CD4-positive, CD25-positive, alpha-beta regulatory T cell (primary cell): ENCODE data around the gene LRMDA. TPM values are rescaled to one million over a fixed set of nuclear protein-coding genes. Genes with fewer than 3 reads are reported as not detected.

Experiments used
- ATAC-seq, 2 donors: fragments of 150-1000 bp; cut with Tn5 transposase; one replicate each; pipeline ENCODE4 v1.10.0; 2021; ENCODE audit warnings: low read depth in 2 of 2, moderate number of reproducible peaks in 2 of 2, moderate library complexity in 1 of 2
- DNase-seq, 3 donors: peaks; one replicate each; pipeline versions ENCODE4 v3.0.0 to v3.0.0-alpha.2; 2012 to 2022; ENCODE audit warnings: mixed read lengths in 1 of 3
- H3K27ac ChIP-seq: one replicate; pipeline ENCODE4 v1.7.0; 2013; ENCODE audit warnings: mild to moderate bottlenecking, low read length; ENCODE audit not compliant: insufficient read depth, poor library complexity, severe bottlenecking
- H3K27me3 ChIP-seq: one replicate; pipeline ENCODE4 v1.7.0; 2013; ENCODE audit warnings: low read length; ENCODE audit not compliant: control insufficient read depth, insufficient read depth
- H3K36me3 ChIP-seq: one replicate; pipeline ENCODE4 v1.7.0; 2013; ENCODE audit warnings: mild to moderate bottlenecking, low read length, moderate library complexity; ENCODE audit not compliant: control insufficient read depth, insufficient read depth
- H3K4me1 ChIP-seq: 2 replicates; pipeline ENCODE4 v1.7.0; 2013; ENCODE audit warnings: mild to moderate bottlenecking, low read length; ENCODE audit not compliant: insufficient read depth, control insufficient read depth, poor library complexity, severe bottlenecking
- H3K4me3 ChIP-seq: one replicate; pipeline ENCODE4 v1.7.0; 2013; ENCODE audit warnings: low read depth, mild to moderate bottlenecking, low read length, moderate library complexity
- H3K9me3 ChIP-seq, 2 experiments: 1 replicate in 1 of 2; 2 replicates in 1 of 2; pipeline ENCODE4 v1.7.0; 2013; ENCODE audit warnings: low read length in 2 of 2, mild to moderate bottlenecking in 1 of 2, moderate library complexity in 1 of 2; ENCODE audit not compliant: control insufficient read depth in 2 of 2
- H3K27ac Mint-ChIP-seq, 3 donors: one replicate each; pipeline ENCODE4 v1.8.0; 2020 to 2022; ENCODE audit warnings: mild to moderate bottlenecking in 3 of 3, mixed read lengths in 3 of 3, moderate library complexity in 2 of 3
- H3K27me3 Mint-ChIP-seq: one replicate; pipeline ENCODE4 v1.8.0; 2022; ENCODE audit warnings: mild to moderate bottlenecking, mixed read lengths
- H3K36me3 Mint-ChIP-seq: one replicate; pipeline ENCODE4 v1.8.0; 2020; ENCODE audit warnings: mixed read lengths
- H3K4me1 Mint-ChIP-seq, 4 donors: one replicate each; pipeline ENCODE4 v1.8.0; 2020 to 2022; ENCODE audit warnings: mixed read lengths in 4 of 4, mild to moderate bottlenecking in 1 of 4
- H3K4me3 Mint-ChIP-seq, 4 donors: one replicate each; pipeline ENCODE4 v1.8.0; 2020 to 2022; ENCODE audit warnings: mild to moderate bottlenecking in 4 of 4, mixed read lengths in 4 of 4, moderate library complexity in 3 of 4
- H3K9me3 Mint-ChIP-seq, 7 donors: one replicate each; pipeline ENCODE4 v1.8.0; 2020 to 2022; ENCODE audit warnings: mixed read lengths in 7 of 7, mild to moderate bottlenecking in 3 of 7, moderate library complexity in 2 of 7
- polyA plus RNA-seq, 4 donors: library from polyadenylated mRNA; unstranded; fragments of 300-500 nt; fragmentation: Illumina TruSeq; gene quantifications; one replicate each; pipeline ENCODE4 v1.2.3, GENCODE V29; 2021
- total RNA-seq: library from RNA; stranded (reverse); gene quantifications from one replicate; pipeline ENCODE4 v1.2.3, GENCODE V29; 2022

Gene LRMDA
- total and polyA plus RNA-seq, 5 donors from 2014 or later: 0.10 TPM; not detected in 4

DNA sequence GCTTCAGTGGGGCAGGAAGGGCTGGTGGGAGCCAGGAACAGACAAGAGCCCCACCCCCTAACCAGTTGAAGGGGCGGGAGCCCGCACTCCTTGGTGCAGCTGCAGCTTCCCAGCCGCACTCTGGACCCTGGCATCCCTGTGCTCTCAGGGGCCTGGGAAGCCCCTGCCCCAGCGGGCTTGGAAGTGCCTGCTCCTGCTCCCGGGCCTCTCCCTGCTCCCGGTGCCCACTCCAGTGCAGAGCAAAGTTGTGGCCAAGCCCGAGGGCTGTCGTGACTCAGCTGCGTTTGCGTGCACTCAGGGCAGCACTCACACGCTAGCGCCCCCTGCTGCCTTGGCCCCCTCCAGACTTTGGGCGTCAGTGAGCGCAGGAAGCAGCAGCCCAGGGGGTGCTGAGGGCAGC, 883.8 kb downstream of the LRMDA start:
- no peaks in the 10 kb centered on the region for H3K36me3 ChIP-seq
- H3K27me3 ChIP-seq: no peaks in the 10 kb centered on the region
- H3K9me3 ChIP-seq: no peaks in the 10 kb centered on the region
- Mint-ChIP-seq H3K36me3 (no peaks in the 10 kb centered on the region), H3K4me3 (no peak overlapping the region), H3K27ac (no peak overlapping the region), H3K27me3 (no peaks in the 10 kb centered on the region), H3K9me3 (peaks cover 0 to 6% (median 0%) of the 10 kb centered on the region in 7 donors), H3K4me1 (peaks cover 0 to 6% (median 0%) of the 10 kb centered on the region in 4 donors)
- DNase-seq: no peak
- no peaks in the 10 kb centered on the region for H3K4me1 ChIP-seq
- no peak overlapping the region for H3K27ac ChIP-seq
- no peak overlapping the region for H3K4me3 ChIP-seq
- no peak for ATAC-seq

DNA sequence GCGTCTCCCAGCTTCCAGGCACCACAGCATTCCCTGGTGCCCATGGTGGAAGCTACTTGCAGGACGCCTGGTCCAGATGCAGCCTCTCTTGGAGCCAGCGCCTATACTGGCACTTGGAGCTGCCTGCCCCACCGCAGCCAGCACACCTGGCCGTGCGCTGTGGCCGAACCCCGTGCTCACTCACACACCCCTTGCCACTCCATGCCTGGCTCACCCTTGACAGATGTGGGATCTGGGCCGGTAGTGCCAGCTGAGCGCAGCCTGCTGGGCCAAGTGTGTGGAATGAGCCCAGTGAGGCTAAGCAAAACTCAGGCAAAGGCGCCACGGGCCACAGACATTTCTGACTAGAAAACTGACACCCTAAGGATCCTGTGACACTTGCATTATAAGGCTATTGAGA, 884.8 kb downstream of the LRMDA start:
- Mint-ChIP-seq H3K4me1 (peaks cover 0 to 6% (median 0%) of the 10 kb centered on the region in 4 donors), H3K9me3 (peaks cover 0 to 6% (median 0%) of the 10 kb centered on the region in 7 donors), H3K27ac (no peak overlapping the region), H3K4me3 (no peak overlapping the region), H3K27me3 (no peaks in the 10 kb centered on the region), H3K36me3 (no peaks in the 10 kb centered on the region)
- Histone ChIP-seq H3K27ac (no peak overlapping the region), H3K27me3 (no peaks in the 10 kb centered on the region), H3K4me3 (no peak overlapping the region), H3K36me3 (no peaks in the 10 kb centered on the region), H3K9me3 (no peaks in the 10 kb centered on the region), H3K4me1 (no peaks in the 10 kb centered on the region)
- no peak for DNase-seq
- no peak for ATAC-seq

DNA sequence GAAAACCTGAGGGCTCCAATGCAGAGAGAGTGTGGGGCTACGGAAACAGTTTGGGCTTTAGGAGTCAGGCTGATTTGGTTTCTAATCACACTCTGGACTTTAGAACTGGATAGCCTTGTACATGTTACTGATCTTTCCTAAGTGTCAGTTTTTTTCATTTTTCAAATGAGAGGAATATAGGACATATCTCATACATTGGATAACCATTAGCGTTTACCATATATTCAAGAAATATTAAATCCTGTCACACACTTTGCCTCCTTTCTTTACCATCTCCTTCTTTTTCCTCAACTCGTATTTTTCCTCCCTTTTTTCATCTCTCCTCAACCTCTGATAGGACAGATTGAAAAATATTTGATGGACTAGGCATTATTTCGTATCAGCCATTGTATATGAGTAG, 885.7 kb downstream of the LRMDA start:
- H3K27ac ChIP-seq: no peak overlapping the region
- no peaks in the 10 kb centered on the region for H3K4me1 ChIP-seq
- peaks cover 0 to 6% (median 0%) of the 10 kb centered on the region in 7 donors for H3K9me3 Mint-ChIP-seq
- no peaks in the 10 kb centered on the region for H3K27me3 ChIP-seq
- H3K4me3 ChIP-seq: no peak overlapping the region
- H3K4me1 Mint-ChIP-seq: peaks cover 0 to 6% (median 0%) of the 10 kb centered on the region in 4 donors
- H3K27me3 Mint-ChIP-seq: no peaks in the 10 kb centered on the region
- H3K36me3 ChIP-seq: no peaks in the 10 kb centered on the region
- H3K4me3 Mint-ChIP-seq: no peak overlapping the region
- no peak overlapping the region for H3K27ac Mint-ChIP-seq
- no peaks in the 10 kb centered on the region for H3K36me3 Mint-ChIP-seq
- no peaks in the 10 kb centered on the region for H3K9me3 ChIP-seq
- DNase-seq (no peak), ATAC-seq (no peak)

DNA sequence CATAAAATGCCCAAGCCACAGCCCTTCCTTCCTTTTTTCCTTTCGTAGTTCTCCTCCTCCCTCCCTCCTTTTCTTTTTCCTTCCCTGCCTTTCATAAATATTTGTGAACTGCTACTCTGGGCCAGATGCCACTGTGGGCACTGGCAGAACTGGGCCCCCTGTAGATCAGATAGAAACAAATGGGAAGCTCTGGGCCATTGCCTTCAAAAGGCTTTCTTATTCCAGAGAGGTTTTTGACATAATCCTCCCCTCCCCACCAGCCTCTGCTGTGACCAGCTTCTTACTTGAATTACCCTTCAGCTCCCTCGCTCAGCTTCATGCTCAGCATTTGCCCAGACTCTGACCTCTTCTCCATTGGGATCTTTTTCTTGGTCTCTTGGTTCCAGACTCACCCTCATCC, 886.8 kb downstream of the LRMDA start:
- Mint-ChIP-seq H3K27ac (no peak overlapping the region), H3K27me3 (no peaks in the 10 kb centered on the region), H3K36me3 (no peaks in the 10 kb centered on the region), H3K4me1 (peaks cover 0 to 6% (median 0%) of the 10 kb centered on the region in 4 donors), H3K4me3 (no peak overlapping the region), H3K9me3 (peaks cover 0 to 6% (median 0%) of the 10 kb centered on the region in 7 donors)
- no peak overlapping the region for H3K4me3 ChIP-seq
- no peak overlapping the region for H3K27ac ChIP-seq
- no peaks in the 10 kb centered on the region for H3K36me3 ChIP-seq
- no peak for DNase-seq
- no peaks in the 10 kb centered on the region for H3K9me3 ChIP-seq
- no peaks in the 10 kb centered on the region for H3K4me1 ChIP-seq
- ATAC-seq: no peak
- no peaks in the 10 kb centered on the region for H3K27me3 ChIP-seq

DNA sequence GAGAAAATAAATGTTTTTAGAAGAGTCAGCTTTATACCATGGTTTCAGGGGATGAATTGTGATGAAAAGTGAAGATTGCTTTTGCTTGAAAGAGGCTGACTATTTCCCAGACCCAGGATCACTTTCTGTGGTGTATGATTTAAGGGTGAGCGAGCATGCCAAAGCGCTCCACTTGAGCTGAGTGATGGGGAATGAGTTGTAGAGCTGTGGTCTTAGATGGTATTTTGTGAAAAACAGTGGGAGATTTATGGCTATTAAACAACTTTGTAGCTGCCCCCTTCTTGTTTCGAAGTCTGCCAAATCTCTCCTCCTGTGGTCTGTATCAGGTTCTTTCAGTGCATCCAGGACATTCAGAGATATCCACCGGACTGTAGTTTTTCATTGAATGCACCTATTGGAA, 888.2 kb downstream of the LRMDA start:
- Histone ChIP-seq H3K4me1 (no peaks in the 10 kb centered on the region), H3K9me3 (no peaks in the 10 kb centered on the region), H3K36me3 (no peaks in the 10 kb centered on the region), H3K27me3 (no peaks in the 10 kb centered on the region), H3K4me3 (no peak overlapping the region), H3K27ac (no peak overlapping the region)
- DNase-seq: no peak
- Mint-ChIP-seq H3K4me1 (peaks cover 0 to 6% (median 0%) of the 10 kb centered on the region in 4 donors), H3K27me3 (no peaks in the 10 kb centered on the region), H3K36me3 (no peaks in the 10 kb centered on the region), H3K4me3 (no peak overlapping the region), H3K27ac (no peak overlapping the region), H3K9me3 (peaks cover 0 to 6% (median 2%) of the 10 kb centered on the region in 7 donors)
- no peak for ATAC-seq

DNA sequence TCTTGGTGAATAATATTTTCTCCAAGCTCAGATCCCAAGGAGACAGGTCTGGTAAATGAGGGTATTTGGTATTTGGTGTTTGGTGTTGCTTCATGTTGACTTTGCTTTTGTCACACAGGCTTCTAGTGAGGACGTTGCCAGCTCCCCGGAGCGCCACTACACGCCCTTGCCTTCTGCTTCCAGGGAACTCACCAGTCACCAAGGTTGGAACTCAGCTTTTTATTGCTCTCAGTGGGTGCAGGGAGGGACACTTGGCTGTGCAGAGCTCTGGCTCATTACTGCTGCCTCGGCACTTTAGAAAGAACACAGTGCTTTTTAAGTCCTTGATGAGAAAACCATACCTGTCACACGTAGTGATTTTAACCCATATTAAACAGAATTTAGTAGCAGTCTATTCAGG, 892.9 kb downstream of the LRMDA start:
- no peak overlapping the region for H3K4me3 Mint-ChIP-seq
- no peaks in the 10 kb centered on the region for H3K9me3 ChIP-seq
- H3K36me3 ChIP-seq: no peaks in the 10 kb centered on the region
- peaks cover 0 to 4% (median 0%) of the 10 kb centered on the region in 7 donors for H3K9me3 Mint-ChIP-seq
- ATAC-seq (no peak), DNase-seq (no peak)
- no peaks in the 10 kb centered on the region for H3K4me1 Mint-ChIP-seq
- no peaks in the 10 kb centered on the region for H3K27me3 Mint-ChIP-seq
- no peaks in the 10 kb centered on the region for H3K36me3 Mint-ChIP-seq
- no peak overlapping the region for H3K27ac Mint-ChIP-seq
- H3K4me1 ChIP-seq: no peaks in the 10 kb centered on the region
- no peaks in the 10 kb centered on the region for H3K27me3 ChIP-seq
- no peak overlapping the region for H3K4me3 ChIP-seq
- H3K27ac ChIP-seq: no peak overlapping the region

DNA sequence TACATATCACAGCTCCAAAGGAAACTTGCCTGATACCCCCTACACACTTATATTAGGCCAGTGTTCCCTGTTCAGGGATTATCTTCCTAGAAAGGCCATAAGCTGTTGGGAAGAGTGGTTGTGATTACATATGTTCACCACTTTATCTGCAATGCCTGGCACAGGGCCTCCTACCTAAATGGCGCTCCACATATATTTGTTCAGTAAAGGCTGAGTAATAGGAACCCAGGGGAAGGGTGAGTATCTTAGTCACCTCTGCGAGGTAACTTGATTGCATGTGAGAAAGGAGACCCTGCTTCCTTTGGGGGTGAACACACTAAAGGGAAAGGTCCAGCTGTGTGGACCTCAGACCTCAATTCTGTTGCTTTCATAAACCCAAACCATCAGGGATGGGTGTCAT, 896.0 kb downstream of the LRMDA start:
- Histone ChIP-seq H3K36me3 (no peaks in the 10 kb centered on the region), H3K27ac (no peak overlapping the region), H3K27me3 (no peaks in the 10 kb centered on the region), H3K4me1 (no peaks in the 10 kb centered on the region), H3K9me3 (no peaks in the 10 kb centered on the region), H3K4me3 (no peak overlapping the region)
- ATAC-seq (no peak), DNase-seq (no peak)
- H3K27me3 Mint-ChIP-seq: no peaks in the 10 kb centered on the region
- H3K4me1 Mint-ChIP-seq: no peaks in the 10 kb centered on the region
- no peak overlapping the region for H3K4me3 Mint-ChIP-seq
- no peaks in the 10 kb centered on the region for H3K36me3 Mint-ChIP-seq
- H3K27ac Mint-ChIP-seq: no peak overlapping the region
- H3K9me3 Mint-ChIP-seq: peaks cover 0 to 4% (median 2%) of the 10 kb centered on the region in 7 donors

DNA sequence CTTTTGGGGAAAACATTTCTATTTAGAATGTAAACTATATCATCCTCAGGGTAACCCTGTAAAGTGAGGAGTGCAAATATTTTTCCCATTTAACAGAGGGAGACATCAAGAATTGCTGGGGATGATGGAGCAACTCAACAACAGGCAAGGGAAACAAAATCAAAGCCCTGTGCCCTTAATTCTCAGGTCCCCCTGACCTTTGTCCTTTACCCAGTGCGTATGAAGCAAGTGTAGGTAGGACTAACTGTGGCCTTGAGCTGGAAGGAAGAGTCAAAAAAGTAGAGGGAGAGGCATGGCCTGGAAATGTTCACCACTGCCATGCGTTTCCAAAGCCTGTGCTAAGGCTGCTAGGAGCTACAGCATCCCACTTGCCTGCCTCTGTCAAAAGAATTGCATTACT, 896.9 kb downstream of the LRMDA start:
- Mint-ChIP-seq H3K4me1 (no peaks in the 10 kb centered on the region), H3K27ac (no peak overlapping the region), H3K36me3 (no peaks in the 10 kb centered on the region), H3K9me3 (peaks cover 0 to 4% (median 2%) of the 10 kb centered on the region in 7 donors), H3K27me3 (no peaks in the 10 kb centered on the region), H3K4me3 (no peak overlapping the region)
- H3K9me3 ChIP-seq: no peaks in the 10 kb centered on the region
- DNase-seq (no peak), ATAC-seq (no peak)
- no peak overlapping the region for H3K27ac ChIP-seq
- H3K27me3 ChIP-seq: no peaks in the 10 kb centered on the region
- H3K4me1 ChIP-seq: no peaks in the 10 kb centered on the region
- H3K36me3 ChIP-seq: no peaks in the 10 kb centered on the region
- no peak overlapping the region for H3K4me3 ChIP-seq
